Astrocyte of the hippocampus (primary cell): ENCODE results near the gene GFM1.

Experiments used
- DNase-seq: peaks from one replicate; pipeline ENCODE4 v3.0.0; 2011; ENCODE audit warnings: low read depth, low spot score

GFM1 gene

DNA sequence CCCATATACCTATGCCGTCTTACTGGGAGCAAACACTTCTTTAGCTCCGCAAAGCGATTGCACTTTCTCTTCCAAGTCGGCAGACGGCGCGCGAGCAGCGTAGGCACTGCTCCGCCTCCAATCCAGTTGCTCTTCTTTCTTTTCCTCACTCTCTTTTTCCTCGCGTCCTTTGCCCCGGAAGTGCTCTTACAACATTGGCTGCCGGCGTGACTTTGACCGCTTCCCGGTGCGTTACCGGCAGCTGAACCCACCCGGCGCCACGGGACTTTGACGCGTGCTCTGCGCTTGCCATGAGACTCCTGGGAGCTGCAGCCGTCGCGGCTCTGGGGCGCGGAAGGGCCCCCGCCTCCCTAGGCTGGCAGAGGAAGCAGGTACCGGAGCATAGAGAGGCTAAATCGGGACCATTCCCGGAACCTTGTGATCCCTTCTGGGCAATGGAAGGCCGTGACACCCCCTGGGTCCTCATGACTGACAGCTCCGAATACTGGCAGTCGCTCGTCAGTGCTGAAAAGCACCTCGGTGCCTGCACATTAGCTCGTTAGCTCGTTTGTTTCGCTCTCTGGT lies at the start of gene GFM1:
Gene GFM1, plus strand, starts transcription at position 183 of the 564 bp plus-strand sequence. Its CDS starts 108 bp downstream, at position 291.
- peak; percentile 97 for DNase-seq

DNA sequence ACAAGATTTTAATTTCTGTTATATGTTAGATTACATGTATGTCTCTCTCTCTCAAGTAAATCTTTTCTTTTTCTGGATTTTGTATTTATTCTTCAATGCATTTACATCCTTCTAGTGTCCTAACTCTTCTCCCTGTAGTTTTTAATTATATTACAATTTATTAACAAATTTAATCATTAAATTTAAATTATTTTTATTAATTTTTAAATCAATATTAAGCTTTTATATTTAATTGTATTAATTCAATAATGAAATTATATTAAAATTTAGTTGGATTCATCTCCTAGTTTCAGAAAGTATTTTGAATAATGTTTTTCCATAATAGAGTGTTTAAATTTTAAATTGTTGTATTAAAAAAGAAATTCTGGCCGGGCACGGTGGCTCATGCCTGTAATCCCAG lies 43.5 kb upstream of the GFM1 start:
- DNase-seq = no peak

DNA sequence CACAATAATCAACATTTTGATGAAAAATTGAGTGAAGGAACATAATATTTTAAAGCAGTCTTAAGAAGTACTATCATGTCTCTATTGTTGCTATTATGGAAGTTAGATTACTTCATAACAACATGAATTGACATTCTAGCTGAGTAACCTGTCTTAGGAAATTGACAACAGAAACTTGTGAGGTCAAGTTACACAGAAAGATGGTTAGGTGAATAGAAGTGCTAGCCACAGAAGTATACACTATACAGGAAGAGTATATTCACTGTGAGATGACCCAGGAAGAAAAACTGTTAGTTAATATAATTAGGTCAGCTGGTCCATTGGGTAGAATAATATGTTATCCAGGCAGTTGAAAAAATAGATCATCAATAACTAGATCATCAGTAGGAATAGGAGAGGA lies 42.1 kb upstream of the GFM1 start:
- DNase-seq = no peak

- no peak for DNase-seq
Observed at GRCh38 chr3:158617982-158618875, 26.1 kb upstream of the GFM1 start.

- no peak for DNase-seq
Observed at GRCh38 chr3:158625881-158626280, 18.4 kb upstream of the GFM1 start.

- DNase-seq = no peak
Observed at GRCh38 chr3:158631981-158632380, 12.3 kb upstream of the GFM1 start.

DNA sequence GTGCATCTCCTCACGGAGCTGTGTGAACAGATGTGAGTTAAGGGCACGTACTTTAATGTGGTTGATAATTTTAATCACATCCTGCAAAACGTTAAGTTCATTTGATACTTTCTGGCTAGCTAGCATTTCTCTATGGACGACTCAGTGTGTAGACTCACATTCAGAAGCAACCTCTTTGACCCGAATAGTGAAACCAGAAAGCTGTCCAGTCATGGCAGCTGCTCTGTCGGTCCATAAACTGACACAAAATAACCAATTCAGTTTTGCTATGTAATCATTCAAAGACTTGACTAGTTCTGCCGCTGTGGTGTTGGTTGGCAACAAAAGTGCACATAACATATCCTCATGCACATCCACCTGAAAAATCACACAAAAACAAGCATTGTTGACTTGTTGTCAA lies 3.7 kb upstream of the GFM1 start:
- DNase-seq = no peak

- no peak for DNase-seq
Observed at GRCh38 chr3:158642005-158642404, 2.3 kb upstream of the GFM1 start.

GRCh38 chr3:158642474-158643210 lies 1.7 kb upstream of the GFM1 start:
- no peak for DNase-seq

DNA sequence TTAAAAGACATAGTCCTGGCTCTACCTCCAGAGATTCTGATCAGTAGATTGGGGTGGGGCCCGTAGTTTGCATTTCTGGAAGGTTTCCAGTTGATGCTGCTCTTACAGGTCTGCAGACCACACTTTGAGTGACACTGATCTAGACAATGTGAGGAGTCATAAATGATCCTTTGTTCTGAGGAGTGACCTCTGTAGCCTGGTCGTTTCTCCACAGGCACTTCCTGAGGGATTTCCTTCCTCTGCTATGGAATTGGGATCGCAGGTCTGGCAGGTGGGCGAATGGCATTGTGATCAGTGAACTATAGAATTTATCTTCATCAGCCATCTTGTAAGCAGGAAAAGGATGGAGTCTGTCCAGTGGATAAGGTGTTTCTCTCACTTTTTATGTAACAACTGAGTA lies 5.5 kb downstream of the GFM1 start:
- no peak for DNase-seq

DNA sequence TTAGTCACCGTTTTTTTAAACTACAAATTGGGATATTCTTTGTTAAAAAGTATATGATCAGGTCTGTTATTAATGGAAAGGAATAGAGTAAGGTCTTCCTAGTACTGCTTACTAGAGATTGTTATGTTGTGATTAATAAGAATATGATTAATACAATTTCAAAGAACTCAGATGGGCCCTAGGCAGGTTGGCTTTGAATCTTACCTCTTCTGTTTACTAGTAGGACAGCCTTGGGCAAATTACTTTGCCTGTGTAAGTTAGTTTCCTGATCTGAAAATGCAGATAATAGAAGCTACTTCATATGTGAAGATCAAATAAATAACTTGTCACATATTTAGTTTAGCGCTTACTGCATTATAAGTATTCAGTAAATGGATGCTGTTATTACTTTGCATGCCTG lies 6.9 kb downstream of the GFM1 start:
- DNase-seq = no peak

GRCh38 chr3:158652463-158652862 lies 8.1 kb downstream of the GFM1 start:
- no peak for DNase-seq

DNA sequence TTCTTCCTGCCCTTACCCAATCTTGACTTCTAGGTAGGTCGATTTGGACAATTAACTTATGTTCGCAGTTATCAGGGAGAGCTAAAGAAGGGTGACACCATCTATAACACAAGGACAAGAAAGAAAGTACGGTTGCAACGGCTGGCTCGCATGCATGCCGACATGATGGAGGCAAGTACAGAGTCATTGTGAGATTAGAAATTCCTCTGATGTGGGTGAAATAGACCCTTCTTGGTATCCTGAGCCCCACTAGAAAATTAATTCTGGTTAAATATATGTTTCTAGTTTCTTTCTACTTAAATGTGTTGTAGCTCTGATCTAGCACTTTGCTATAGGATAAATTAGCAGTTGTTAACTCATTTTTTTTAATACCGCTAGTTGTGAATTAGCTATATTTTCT lies 14.6 kb downstream of the GFM1 start:
- DNase-seq = no peak

GRCh38 chr3:158659454-158660237 lies 15.3 kb downstream of the GFM1 start:
- DNase-seq = peak; percentile 77

DNA sequence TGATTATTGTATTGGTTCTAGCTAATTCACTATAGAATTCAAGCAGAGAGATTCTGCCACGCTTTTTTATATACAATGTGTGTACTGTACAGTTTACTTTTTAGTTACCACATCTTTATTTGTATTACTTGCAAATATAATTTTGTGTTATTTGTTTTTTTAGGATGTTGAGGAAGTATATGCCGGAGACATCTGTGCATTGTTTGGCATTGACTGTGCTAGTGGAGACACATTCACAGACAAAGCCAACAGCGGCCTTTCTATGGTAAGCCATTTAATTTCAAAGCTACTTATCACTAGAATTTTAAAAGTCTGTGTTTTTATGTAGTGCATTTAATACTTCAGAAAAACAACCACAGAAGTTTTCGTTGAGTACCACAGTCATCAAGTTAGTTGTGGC lies 16.4 kb downstream of the GFM1 start:
- no peak for DNase-seq

- no peak for DNase-seq
Observed at GRCh38 chr3:158663246-158663645, 18.9 kb downstream of the GFM1 start.

GRCh38 chr3:158663832-158664231 lies 19.5 kb downstream of the GFM1 start:
- DNase-seq = no peak

DNA sequence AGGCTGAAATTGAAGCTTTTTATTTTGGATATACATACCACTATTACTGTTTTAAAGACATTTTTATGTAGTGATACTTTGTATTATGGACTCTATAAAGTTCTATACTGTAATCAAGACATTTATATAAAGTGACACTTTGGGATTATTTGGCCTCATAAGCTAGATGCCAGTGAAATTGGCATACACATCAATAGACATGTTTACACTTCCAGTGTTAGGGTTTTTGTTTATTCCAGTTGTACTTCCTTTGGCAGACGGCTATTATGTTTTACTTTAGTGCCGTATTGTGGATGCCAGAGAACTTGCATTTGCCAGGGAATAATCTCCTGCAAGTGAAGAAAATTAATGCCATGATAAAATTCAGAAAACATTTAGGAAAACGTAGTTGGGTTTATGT lies 22.1 kb downstream of the GFM1 start:
- no peak for DNase-seq

DNA sequence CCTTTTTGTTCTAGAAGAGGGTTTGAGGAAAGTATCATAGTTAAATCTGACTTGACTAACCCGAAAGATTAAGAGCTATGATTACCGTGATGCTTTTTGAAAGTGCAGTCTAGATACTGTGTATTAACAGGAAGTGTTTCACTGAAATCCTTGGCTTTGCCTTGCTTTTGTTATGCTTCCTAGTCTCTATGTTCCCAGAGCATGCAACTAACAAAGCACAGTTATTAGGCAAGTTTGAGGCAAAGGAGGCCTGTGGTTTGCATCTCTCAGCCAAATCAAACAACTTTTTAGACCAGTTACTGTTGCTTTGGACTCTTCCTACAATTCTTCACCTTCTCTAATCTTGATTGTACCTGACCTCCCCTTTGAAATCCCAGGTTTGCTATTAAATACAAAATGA lies 24.2 kb downstream of the GFM1 start:
- peak; percentile 88 for DNase-seq

DNA sequence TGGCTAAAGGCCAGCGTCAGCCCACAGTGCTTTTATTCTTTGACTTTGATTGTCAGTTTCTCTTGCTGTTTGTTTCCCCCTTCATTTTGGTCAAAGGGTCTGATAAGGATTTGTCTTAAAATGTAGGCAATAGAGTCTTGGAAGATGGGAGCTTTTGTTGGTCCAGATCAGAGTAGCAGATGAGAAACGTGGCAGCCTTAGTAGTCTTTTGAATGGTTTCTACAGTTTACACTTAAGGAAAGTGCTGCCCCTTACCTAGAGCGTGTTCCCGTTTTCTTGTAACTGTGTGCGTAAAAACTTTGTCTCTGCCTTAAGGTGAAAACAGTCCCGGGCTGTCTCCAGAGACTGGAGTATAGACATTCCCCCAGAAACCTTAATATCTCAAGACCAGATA lies 27.5 kb downstream of the GFM1 start:
- DNase-seq = peak; percentile 40

- peak; percentile 92 for DNase-seq
Observed at GRCh38 chr3:158672215-158673176, 28.2 kb downstream of the GFM1 start, which contains the start of gene LXN. Gene LXN (minus strand): TSS chr3:158672648. CDS start chr3:158672478, 170 bp downstream.
